ENCODE measurements around the gene HSPA12A.

DNA sequence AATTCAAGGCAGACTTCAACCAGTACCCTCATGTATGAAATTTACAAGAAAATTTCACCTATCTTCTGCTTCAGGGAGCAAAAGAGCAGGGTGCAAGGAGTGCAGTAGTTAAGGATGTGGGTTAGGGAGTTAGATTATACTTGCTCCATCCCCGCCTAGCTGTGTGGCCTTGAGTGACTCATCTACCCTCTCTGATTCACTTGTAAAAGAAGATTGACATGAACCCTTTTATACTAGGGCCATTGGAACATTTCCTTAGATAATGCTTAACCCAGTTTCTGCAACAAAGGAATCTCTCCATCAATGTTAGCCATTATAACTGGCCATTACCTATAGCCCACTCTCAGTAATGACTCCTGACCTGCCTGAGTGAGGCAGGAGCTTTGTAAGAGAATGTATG lies 10.2 kb upstream of the HSPA12A start:
- TF ChIP-seq, protein P1, sequence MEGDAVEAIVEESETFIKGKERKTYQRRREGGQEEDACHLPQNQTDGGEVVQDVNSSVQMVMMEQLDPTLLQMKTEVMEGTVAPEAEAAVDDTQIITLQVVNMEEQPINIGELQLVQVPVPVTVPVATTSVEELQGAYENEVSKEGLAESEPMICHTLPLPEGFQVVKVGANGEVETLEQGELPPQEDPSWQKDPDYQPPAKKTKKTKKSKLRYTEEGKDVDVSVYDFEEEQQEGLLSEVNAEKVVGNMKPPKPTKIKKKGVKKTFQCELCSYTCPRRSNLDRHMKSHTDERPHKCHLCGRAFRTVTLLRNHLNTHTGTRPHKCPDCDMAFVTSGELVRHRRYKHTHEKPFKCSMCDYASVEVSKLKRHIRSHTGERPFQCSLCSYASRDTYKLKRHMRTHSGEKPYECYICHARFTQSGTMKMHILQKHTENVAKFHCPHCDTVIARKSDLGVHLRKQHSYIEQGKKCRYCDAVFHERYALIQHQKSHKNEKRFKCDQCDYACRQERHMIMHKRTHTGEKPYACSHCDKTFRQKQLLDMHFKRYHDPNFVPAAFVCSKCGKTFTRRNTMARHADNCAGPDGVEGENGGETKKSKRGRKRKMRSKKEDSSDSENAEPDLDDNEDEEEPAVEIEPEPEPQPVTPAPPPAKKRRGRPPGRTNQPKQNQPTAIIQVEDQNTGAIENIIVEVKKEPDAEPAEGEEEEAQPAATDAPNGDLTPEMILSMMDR (IDR thresholded peaks at IDR 0.05), result no peak
- TF ChIP-seq EP300 (IDR thresholded peaks at IDR 0.05) (no peak), ESRRA (IDR thresholded peaks at IDR 0.05; ENCODE audit: borderline replicate concordance, low read length) (no peak), RAD21 (conservative IDR thresholded peaks at IDR 0.05 in 1 of 2, IDR thresholded peaks at IDR 0.05 in 1 of 2) (no peak)
